GM21528 (cell line): Measurements from ENCODE around the gene BCAS4.
"Not testable (repeated sequence)": the region's sequence is repeated elsewhere in the genome, so short reads cannot be mapped to it uniquely, and the experiment has no call there.

Experiments used
- ATAC-seq: cut with Tn5 transposase; IDR thresholded peaks from one replicate; pipeline ENCODE4 v1.9.1; 2021; ENCODE audit warnings: mild to moderate bottlenecking, moderate library complexity; ENCODE audit not compliant: unreplicated experiment, low FRiP score

Gene BCAS4

GRCh38 chr20:50769551-50770085 lies 25.2 kb upstream of the BCAS4 start:
- ATAC-seq: not testable (repeated sequence)

- not testable (repeated sequence) for ATAC-seq
Observed at GRCh38 chr20:50771419-50772080, 23.3 kb upstream of the BCAS4 start.

- no peak for ATAC-seq
Observed at GRCh38 chr20:50772420-50773185, 22.3 kb upstream of the BCAS4 start.

- ATAC-seq: no peak
Observed at GRCh38 chr20:50774515-50774914, 20.3 kb upstream of the BCAS4 start.

GRCh38 chr20:50776122-50776817 lies 18.6 kb upstream of the BCAS4 start:
- no peak for ATAC-seq

- no peak for ATAC-seq
Observed at GRCh38 chr20:50777373-50777772, 17.5 kb upstream of the BCAS4 start.

GRCh38 chr20:50778994-50779393 lies 15.9 kb upstream of the BCAS4 start:
- ATAC-seq: not testable (repeated sequence)

GRCh38 chr20:50783390-50783789 lies 11.5 kb upstream of the BCAS4 start:
- ATAC-seq: no peak

GRCh38 chr20:50783903-50784302 lies 11.0 kb upstream of the BCAS4 start:
- ATAC-seq: no peak

- no peak for ATAC-seq
Observed at GRCh38 chr20:50784464-50784863, 10.4 kb upstream of the BCAS4 start.

GRCh38 chr20:50786703-50787102 lies 8.2 kb upstream of the BCAS4 start:
- no peak for ATAC-seq

GRCh38 chr20:50787181-50787580 lies 7.7 kb upstream of the BCAS4 start:
- no peak for ATAC-seq

GRCh38 chr20:50788045-50788991 lies 6.5 kb upstream of the BCAS4 start:
- no peak for ATAC-seq

- ATAC-seq: no peak
Observed at GRCh38 chr20:50789968-50790650, 4.8 kb upstream of the BCAS4 start.

GRCh38 chr20:50790651-50791277 lies 4.1 kb upstream of the BCAS4 start:
- peak; percentile 51 for ATAC-seq

- no peak for ATAC-seq
Observed at GRCh38 chr20:50792708-50793574, 1.9 kb upstream of the BCAS4 start.

GRCh38 chr20:50793575-50794016 lies 1.3 kb upstream of the BCAS4 start:
- ATAC-seq: not testable (repeated sequence)
